Epithelial cell of proximal tubule (primary cell): ENCODE results near the gene OR8G1. TPM values are rescaled to one million over a fixed set of nuclear protein-coding genes. Genes with fewer than 3 reads are reported as not detected.
A peak's percentile ranks its signal among the peaks of the same experiment; 100 is the strongest.
"Not testable (repeated sequence)": the region's sequence is repeated elsewhere in the genome, so short reads cannot be mapped to it uniquely, and the experiment has no call there.

Source experiments
- DNase-seq: peaks from one replicate; pipeline ENCODE4 v3.0.0-alpha.2; 2011; ENCODE audit warnings: low read depth
- H3K4me3 ChIP-seq: 2 replicates; pipeline ENCODE4 v1.5.1; 2011; ENCODE audit warnings: low read depth, mild to moderate bottlenecking, low read length
- CTCF ChIP-seq: conservative IDR thresholded peaks from 2 replicates; pipeline ENCODE4 v1.5.1; 2012; ENCODE audit warnings: low read depth, mild to moderate bottlenecking, low read length
- total RNA-seq: library from RNA; depleted of rRNA; stranded (reverse); fragments of >200 nt; gene quantifications from 2 replicates; pipeline ENCODE4 v1.2.3, GENCODE V29; 2015

OR8G1 gene
- total RNA-seq, 1 donor from 2014 or later: not detected

DNA sequence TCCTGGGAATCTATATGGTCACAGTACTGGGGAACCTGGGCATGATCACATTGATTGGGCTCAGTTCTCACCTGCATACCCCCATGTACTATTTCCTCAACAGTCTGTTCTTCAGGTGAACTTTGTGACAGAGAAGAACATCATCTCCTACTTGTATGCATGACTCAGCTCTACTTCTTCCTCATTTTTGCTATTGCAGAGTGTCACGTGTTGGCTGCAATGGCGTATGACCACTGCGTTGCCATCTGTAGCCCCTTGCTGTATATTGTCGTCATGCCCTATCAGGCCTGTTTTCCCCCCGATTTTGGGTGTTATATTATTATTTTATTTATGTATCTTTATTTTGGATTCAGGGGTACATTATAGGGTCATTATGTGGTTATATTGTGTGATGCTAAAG lies 2.4 kb upstream of the OR8G1 start:
- H3K4me3 ChIP-seq: no peak overlapping the region
- no peak for TF ChIP-seq CTCF
- no peak for DNase-seq

- not testable (repeated sequence) for H3K4me3 ChIP-seq, DNase-seq
These were observed 9.0 kb downstream of the OR8G1 start for GRCh38 chr11:124249869-124250268.

DNA sequence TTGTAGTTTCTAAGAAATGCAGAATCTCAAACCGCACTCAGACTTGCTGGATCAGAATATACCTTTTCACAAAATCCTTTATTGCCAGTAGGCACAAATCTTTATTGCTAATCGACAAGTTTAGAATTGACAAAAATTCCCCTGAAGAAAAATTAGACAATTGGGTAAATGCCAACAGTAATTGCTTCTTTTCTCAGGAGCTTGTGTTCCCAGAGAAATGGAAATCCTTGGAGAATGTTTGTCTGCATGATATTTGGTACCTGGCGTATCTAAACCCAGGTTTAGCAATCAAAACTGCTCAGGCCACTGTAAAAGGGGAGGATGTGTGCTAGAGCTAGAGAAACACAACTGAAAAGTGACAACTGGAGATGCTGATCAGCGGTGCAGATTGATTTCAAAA lies 15.2 kb downstream of the OR8G1 start, which contains the start of gene OR8G5:
TSS of gene OR8G5 (plus strand) at position 301 of the 400 bp plus-strand sequence. CDS start 8,556 bp downstream, outside the sequence.
- no peak within 1 kb of the TSS for H3K4me3 ChIP-seq
- TF ChIP-seq CTCF: no peak
- no peak for DNase-seq

DNA sequence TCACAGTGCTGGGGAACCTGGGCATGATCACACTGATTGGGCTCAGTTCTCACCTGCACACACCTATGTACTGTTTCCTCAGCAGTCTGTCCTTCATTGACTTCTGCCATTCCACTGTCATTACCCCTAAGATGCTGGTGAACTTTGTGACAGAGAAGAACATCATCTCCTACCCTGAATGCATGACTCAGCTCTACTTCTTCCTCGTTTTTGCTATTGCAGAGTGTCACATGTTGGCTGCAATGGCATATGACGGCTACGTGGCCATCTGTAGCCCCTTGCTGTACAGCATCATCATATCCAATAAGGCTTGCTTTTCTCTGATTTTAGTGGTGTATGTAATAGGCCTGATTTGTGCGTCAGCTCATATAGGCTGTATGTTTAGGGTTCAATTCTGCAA lies 24.1 kb downstream of the OR8G1 start:
- not testable (repeated sequence) for DNase-seq, H3K4me3 ChIP-seq

DNA sequence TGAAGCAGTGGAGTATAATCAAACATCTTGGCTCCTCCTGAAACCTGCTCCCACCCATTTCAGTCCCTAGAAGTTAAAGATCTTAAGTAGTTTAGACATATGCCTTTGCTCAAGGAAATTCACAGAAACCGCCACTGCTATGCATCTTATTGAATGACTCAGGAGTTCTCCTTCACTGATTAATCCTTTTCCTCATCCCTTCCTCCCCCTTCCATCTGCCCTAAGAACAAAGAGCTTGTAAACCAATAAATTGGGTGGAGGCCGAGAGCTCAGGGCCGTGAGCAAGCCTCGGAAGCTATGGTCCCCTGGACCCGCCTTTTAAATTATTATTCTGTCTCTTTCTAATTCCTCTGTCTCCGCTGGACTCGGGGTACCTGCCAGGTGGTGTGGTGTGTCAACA lies 30.0 kb downstream of the OR8G1 start:
- not testable (repeated sequence) for H3K4me3 ChIP-seq, DNase-seq

- TF ChIP-seq CTCF: no peak
- DNase-seq: no peak
- H3K4me3 ChIP-seq: no peak overlapping the region
These were observed 33.1 kb downstream of the OR8G1 start for GRCh38 chr11:124274000-124274399.

GRCh38 chr11:124276081-124276480 lies 35.2 kb downstream of the OR8G1 start:
- no peak for DNase-seq

GRCh38 chr11:124277207-124277606 lies 36.3 kb downstream of the OR8G1 start:
- no peak for DNase-seq
- no peak for TF ChIP-seq CTCF
- H3K4me3 ChIP-seq: no peak overlapping the region

More at GRCh38 chr11:124276081-124276480, 35.2 kb downstream of the OR8G1 start:
- no peak overlapping the region for H3K4me3 ChIP-seq
- TF ChIP-seq CTCF: no peak

GRCh38 chr11:124277804-124278203 lies 36.9 kb downstream of the OR8G1 start:
- TF ChIP-seq CTCF: peak; percentile 16
- H3K4me3 ChIP-seq: no peak overlapping the region

More at GRCh38 chr11:124277804-124278203, 36.9 kb downstream of the OR8G1 start:
- DNase-seq: no peak
